Effector CD4-positive, alpha-beta T cell (primary cell): ENCODE results near the gene SOCS3.
A peak's percentile ranks its signal among the peaks of the same experiment; 100 is the strongest.

ENCODE experiments used
- DNase-seq: peaks from one replicate; pipeline ENCODE4 v3.0.0-alpha.2; 2020
- total RNA-seq: gene quantifications from one replicate; lab custom pipeline; 2026; lab: John Stamatoyannopoulos, UW

The SOCS3 gene, protein sequence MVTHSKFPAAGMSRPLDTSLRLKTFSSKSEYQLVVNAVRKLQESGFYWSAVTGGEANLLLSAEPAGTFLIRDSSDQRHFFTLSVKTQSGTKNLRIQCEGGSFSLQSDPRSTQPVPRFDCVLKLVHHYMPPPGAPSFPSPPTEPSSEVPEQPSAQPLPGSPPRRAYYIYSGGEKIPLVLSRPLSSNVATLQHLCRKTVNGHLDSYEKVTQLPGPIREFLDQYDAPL
- total RNA-seq: 516 reads per million, percentile 98 among the genes with 10 or more reads in this experiment

GRCh38 chr17:78359997-78360370, at the start of gene SOCS3:
TSS of gene SOCS3 (minus strand) at chr17:78360077. CDS start at chr17:78359095, 982 bp downstream.
- DNase-seq: peak; percentile 92

- DNase-seq: no peak
These were observed 49.5 kb upstream of the SOCS3 start for GRCh38 chr17:78409191-78409928.

DNA sequence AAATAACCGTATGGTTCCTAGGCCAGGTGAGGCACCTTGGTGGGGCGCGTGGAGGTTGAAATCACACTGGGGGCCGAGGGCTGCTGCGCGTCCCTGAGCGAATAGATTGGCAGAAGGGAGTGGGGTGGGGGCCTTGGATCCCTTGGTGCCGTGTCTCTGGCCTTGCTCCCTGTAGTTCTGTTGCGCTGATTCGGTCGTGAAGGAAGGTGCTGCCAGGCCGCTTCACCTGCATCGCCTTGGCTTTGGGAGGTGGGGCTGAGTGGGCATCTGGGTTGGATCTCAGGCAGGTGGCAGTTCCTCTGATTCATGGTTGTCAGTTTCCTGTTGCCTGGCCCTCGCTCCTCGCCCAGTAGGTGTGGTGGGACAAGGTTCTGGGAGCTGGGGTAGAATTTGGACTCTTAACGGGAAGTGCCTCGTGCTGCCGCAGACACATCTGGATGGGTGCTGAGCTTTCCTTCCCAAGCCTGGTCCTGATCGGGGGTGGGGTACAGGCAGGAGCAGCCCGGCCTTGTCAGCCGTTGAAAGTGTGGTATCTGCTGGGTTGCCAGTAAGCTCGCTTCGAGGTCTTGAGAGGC, 48.7 kb upstream of the SOCS3 start:
- no peak for DNase-seq

DNA sequence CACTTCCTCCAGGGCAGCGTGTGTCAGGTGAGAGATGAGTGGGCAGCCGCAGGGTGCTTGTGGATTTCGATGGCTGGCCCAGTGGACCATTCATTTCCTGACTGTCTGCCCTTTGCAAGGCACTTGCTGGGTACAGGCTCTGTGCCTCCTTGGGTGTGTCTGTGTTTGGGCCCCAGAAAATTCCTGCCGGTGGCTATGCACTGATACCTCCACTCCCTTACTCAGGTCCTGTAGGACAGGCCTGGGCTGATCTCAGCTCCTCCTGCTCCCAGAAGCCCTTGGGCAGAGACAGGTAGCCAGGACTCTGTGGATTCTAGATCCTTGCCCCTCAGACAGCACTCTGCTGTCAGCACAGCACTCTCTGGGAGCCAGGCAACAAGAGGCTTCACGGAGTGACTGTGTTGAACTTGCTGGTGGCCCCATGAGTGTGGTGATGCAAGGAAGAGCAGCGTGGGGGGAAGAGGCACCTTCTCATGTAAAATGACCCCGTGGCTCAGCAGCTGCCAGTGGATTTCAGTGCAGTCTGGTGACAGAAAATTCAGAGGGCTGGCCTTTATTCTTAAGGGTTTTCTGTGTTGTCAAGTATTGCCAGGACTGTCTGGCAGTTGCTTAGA, 47.6 kb upstream of the SOCS3 start:
- no peak for DNase-seq

DNA sequence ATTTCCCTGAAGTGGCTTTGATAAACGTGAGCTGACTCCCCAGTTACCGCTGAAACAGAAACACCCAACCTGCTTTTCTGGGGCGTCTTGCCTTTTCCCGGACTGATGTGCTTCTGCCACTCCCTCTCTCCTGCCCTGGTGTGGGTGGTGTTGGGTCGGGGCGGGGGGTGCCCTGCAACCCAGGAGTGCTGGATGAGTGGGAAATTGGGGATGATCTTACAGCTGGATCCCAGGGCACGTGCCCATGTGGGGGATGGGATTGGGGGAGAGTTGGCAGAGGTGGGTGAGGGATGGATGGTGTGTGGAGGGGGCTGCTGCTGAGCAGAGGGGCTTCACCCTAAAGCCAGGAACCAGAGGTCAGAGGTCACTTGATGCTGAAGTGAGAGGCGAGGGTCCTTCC, 47.0 kb upstream of the SOCS3 start:
- no peak for DNase-seq

- DNase-seq: no peak
These were observed 46.5 kb upstream of the SOCS3 start for GRCh38 chr17:78406396-78406795.

GRCh38 chr17:78403822-78404221, 43.9 kb upstream of the SOCS3 start:
- DNase-seq: no peak

GRCh38 chr17:78401891-78402290, 42.0 kb upstream of the SOCS3 start:
- DNase-seq: no peak

GRCh38 chr17:78401246-78401645, 41.4 kb upstream of the SOCS3 start:
- no peak for DNase-seq

GRCh38 chr17:78400581-78401240, 40.8 kb upstream of the SOCS3 start:
- no peak for DNase-seq

GRCh38 chr17:78399693-78400144, 39.8 kb upstream of the SOCS3 start:
- no peak for DNase-seq

DNA sequence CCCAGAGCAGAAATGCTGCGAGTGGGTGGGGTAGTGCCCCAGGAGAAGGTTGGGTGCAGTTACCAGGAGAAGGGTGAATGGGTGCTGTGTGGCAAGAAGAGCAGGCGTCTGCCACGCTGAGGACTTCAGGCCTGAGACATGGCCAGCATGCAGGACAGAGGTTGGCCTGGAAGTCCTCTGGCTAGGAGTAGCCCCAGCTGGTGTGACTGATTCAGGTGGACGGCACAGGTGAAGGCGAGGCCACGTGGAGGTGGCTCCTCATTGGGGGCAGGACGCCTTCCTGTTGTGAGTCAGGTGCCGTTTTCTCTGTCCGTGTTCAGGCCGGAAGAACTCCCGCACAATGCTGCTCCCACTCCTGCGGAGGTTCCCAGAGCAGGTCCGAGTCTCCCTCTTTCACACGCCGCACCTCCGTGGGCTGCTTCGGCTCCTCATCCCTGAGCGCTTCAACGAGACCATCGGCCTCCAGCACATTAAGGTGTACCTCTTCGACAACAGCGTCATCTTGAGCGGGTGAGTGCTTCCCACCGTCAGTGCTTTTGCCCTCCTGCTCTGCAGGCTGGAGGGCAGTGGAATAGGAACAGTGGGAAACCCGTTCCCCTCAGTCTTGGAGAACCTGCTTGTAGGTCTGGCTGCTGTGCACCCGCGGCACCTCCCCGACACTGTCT, 39.3 kb upstream of the SOCS3 start:
- DNase-seq: no peak

GRCh38 chr17:78398390-78398789, 38.5 kb upstream of the SOCS3 start:
- DNase-seq: no peak

DNA sequence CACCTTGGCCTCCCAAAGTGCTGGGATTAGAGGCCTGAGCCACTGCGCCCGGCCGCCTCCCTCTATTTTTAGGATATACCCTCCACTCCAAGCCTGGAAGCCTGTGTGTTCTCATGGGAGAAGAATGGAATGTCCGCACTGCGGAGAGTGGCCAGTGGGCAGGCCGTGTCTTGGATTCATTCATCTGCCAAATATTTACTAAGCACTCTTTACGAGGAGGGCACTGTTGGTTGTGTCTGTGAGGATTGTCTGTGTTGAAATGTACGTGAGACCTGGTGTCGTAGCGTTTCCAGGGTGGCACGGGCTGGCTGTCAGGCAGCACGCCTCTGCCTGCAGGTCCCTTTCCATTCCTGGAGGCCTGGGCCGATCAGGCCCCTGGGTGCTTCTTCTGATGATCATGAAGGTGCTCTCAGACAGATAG, 37.8 kb upstream of the SOCS3 start:
- DNase-seq: no peak

DNA sequence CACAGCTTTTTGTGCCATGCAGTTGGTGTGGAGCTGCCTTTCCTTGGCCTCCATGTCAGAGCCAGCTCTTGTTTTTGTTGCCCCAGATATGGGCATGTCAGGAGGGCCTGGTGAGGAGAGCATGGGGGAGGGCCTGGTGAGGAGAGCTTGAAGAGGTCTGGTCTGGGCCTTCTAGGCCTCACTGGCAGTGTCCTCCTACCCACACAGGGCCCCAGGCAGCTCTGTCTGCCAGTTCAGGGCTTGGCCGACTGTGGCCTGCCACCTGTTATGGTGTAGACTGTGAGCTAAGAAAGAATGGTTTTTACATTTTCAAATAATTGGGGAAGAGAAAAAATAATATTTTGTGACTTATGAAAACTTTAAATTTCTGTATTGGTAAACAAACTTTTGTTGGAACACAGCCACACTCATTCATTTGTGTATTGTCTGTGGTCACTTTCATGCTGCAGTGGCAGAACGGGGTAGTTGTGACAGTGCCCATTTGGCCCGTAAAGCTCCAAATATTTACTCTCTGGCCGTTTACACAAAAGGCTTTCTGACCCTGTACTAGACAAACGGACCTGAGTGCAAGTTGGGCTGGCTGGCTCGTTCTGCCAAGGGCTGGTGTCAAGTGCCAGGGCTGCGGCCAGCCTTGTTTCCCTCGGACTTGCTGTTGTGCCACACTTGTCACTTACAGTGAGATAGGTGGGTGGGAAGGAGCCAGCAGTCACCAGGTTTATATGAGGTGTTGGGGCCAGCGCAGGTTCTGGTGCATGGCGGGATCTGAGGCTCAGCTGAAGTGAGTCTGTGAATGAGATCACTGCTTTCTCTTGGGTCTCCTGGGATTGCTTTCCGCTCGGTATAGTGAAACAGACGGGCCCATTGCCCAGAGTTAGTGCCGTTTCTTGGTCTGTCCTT, 36.8 kb upstream of the SOCS3 start:
- DNase-seq: no peak

- no peak for DNase-seq
These were observed 35.3 kb upstream of the SOCS3 start for GRCh38 chr17:78395155-78395554.

GRCh38 chr17:78394209-78394608, 34.3 kb upstream of the SOCS3 start:
- no peak for DNase-seq

GRCh38 chr17:78393575-78393974, 33.7 kb upstream of the SOCS3 start:
- DNase-seq: no peak

GRCh38 chr17:78392295-78392694, 32.4 kb upstream of the SOCS3 start:
- no peak for DNase-seq

DNA sequence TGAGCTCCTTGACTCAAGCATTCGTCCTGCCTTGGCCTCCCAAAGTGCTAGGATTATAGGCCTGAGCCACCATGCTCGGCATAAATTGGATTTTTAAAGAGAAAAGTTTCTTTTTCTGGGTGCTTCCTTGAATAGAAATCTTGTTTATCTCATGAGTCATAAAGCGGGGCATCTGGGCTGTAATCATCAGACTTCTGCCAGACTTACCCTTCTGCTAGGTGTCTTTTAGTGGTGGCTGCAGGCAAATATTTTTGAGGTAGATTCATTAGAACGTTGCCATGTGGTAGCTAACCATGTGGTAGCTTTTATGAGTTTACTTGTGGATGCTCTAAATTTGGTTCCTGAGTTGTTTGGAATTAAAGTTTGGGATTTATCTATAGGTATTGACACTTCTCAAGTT, 32.0 kb upstream of the SOCS3 start:
- no peak for DNase-seq

GRCh38 chr17:78391051-78391431, 31.2 kb upstream of the SOCS3 start:
- no peak for DNase-seq
